ENCODE results near the gene SMAGP.

DNA sequence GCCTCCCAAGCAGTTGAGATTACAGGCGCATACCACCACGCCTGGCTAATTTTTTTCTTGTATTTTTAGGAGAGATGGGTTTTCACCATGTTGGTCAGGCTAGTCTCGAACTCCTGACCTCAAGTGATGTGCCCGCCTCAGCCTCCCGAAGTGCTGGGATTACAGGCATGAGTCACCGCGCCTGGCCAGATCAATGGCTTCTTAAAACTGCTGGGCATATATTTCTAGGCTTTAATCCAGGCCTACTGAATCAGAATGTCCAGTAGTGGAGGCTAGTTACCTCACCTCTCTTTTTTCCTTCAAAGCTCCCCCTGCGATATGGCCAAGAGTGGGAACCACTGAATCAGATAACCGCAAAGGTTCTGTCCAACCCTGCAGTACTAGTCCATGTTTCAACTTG is 69.4 kb downstream of the SMAGP start:
- TF ChIP-seq CTCF (IDR thresholded peaks at IDR 0.05; ENCODE audit: low read depth, low read length, missing input control), result no peak
- TF ChIP-seq TAF1 (conservative IDR thresholded peaks at IDR 0.05), result no peak
- TF ChIP-seq, protein P1, sequence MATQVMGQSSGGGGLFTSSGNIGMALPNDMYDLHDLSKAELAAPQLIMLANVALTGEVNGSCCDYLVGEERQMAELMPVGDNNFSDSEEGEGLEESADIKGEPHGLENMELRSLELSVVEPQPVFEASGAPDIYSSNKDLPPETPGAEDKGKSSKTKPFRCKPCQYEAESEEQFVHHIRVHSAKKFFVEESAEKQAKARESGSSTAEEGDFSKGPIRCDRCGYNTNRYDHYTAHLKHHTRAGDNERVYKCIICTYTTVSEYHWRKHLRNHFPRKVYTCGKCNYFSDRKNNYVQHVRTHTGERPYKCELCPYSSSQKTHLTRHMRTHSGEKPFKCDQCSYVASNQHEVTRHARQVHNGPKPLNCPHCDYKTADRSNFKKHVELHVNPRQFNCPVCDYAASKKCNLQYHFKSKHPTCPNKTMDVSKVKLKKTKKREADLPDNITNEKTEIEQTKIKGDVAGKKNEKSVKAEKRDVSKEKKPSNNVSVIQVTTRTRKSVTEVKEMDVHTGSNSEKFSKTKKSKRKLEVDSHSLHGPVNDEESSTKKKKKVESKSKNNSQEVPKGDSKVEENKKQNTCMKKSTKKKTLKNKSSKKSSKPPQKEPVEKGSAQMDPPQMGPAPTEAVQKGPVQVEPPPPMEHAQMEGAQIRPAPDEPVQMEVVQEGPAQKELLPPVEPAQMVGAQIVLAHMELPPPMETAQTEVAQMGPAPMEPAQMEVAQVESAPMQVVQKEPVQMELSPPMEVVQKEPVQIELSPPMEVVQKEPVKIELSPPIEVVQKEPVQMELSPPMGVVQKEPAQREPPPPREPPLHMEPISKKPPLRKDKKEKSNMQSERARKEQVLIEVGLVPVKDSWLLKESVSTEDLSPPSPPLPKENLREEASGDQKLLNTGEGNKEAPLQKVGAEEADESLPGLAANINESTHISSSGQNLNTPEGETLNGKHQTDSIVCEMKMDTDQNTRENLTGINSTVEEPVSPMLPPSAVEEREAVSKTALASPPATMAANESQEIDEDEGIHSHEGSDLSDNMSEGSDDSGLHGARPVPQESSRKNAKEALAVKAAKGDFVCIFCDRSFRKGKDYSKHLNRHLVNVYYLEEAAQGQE (IDR thresholded peaks at IDR 0.05), result no peak
- TF ChIP-seq GABPA (IDR thresholded peaks at IDR 0.05 in 1 of 2, conservative IDR thresholded peaks at IDR 0.05 in 1 of 2), result no peak
- TF ChIP-seq RAD21 (IDR thresholded peaks at IDR 0.05), result no peak
- TF ChIP-seq RXRA (IDR thresholded peaks at IDR 0.05), result no peak
- TF ChIP-seq JUND (IDR thresholded peaks at IDR 0.05), result no peak
- TF ChIP-seq MAX (IDR thresholded peaks at IDR 0.05), result no peak
- no peak for TF ChIP-seq ATF3 (IDR thresholded peaks at IDR 0.05)
- no peak for TF ChIP-seq SP1 (IDR thresholded peaks at IDR 0.05)
- TF ChIP-seq ZBTB33 (IDR thresholded peaks at IDR 0.05), result no peak
- TF ChIP-seq EGR1 (IDR thresholded peaks at IDR 0.05; ENCODE audit: low read depth in 2 of 2), result no peak
- no peak for TF ChIP-seq YY1 (IDR thresholded peaks at IDR 0.05)
- no peak for TF ChIP-seq HNF4A (conservative IDR thresholded peaks at IDR 0.05)

Measured in liver (tissue), 3 donors.